Measurements from ENCODE around the gene NELFB. TPM values are rescaled to one million over a fixed set of nuclear protein-coding genes. Genes with fewer than 3 reads are reported as not detected.

NELFB gene
- total and polyA plus RNA-seq, 9 of the 15 experiments (the other 6 are each of a cell fraction or from before 2014, with no cell fraction given), result 0.24 to 84.0 (median 29.7) TPM

DNA sequence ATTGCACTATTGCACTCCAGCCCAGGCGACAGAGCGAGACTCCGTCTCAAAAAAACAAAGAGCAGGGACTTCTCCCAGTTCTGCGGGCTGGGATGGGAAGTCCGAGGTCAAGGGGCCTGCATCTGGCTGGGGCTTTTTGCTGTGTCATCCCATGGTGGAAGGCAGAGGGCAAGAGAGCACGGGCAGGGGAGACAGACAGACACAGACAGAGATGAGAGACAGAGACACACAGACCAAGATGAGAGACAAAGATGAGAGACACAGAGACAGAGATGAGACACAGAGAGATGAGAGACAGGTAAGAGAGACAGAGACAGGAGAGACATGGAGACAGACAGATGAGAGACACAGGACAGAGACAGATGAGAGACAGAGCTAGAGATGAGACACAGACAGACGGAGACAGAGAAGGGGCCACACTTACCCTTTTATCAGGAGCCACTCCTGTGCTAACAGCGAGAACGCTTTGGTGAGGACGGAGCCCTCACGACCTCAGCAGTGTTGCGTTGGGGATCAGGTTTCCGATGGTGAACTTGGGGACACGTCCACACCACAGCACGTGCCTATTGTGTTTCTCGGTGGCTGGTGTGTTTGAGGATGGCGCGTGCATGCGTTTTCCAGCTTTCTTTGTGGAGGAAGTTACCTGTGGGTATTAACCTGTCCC, 13.5 kb downstream of the NELFB start (continued):
- TF ChIP-seq TEAD1 (CRISPR knock-in tag; IDR thresholded peaks at IDR 0.05) (0 out of 4 replicates have a peak, but pooled peaks of 1 of the 2 experiments have one; percentile 36), CTBP1 (IDR thresholded peaks at IDR 0.05; ENCODE audit: borderline replicate concordance) (peak; percentile 70; the same call in 1 of the 2 replicates), FOXA3 (CRISPR knock-in tag; conservative IDR thresholded peaks at IDR 0.05 in 1 of 2, IDR thresholded peaks at IDR 0.05 in 1 of 2) (no peak; a peak in 2 of 4 replicates), ZNF184 (CRISPR knock-in tag; IDR thresholded peaks at IDR 0.05) (no peak), ZEB2 (IDR thresholded peaks at IDR 0.05) (peak; percentile 67; the same call in 1 of the 2 replicates), ZNF699 (CRISPR knock-in tag; IDR thresholded peaks at IDR 0.05; ENCODE audit: insufficient replicate concordance) (no peak), ZNF316 (IDR thresholded peaks at IDR 0.05) (peak; percentile 98), NBN (IDR thresholded peaks at IDR 0.05; ENCODE audit: low read depth) (peak; percentile 88), NCOR1 (IDR thresholded peaks at IDR 0.05) (peak; percentile 85), ZBTB7A (IDR thresholded peaks at IDR 0.05; ENCODE audit: borderline replicate concordance, control insufficient read depth, low read depth, low read length) (peak; percentile 46; the same call in 1 of the 2 replicates), NCOA4 (IDR thresholded peaks at IDR 0.05; ENCODE audit: partially characterized antibody) (peak; percentile 86), C11orf30 (IDR thresholded peaks at IDR 0.05; ENCODE audit: low read depth) (peak; percentile 97), NR2C2 (CRISPR knock-in tag; IDR thresholded peaks at IDR 0.05) (peak; percentile 70; the same call in 1 of the 2 replicates), NR2C2 (tag; IDR thresholded peaks at IDR 0.05) (peak; percentile 70), MAZ (CRISPR knock-in tag; conservative IDR thresholded peaks at IDR 0.05 in 1 of 2, IDR thresholded peaks at IDR 0.05 in 1 of 2) (0 out of 4 replicates have a peak, but pooled peaks have one; percentile 30 to 31), MNT (conservative IDR thresholded peaks at IDR 0.05) (peak; percentile 14 to 66; a peak in 2 of 4 replicates), MAFF (IDR thresholded peaks at IDR 0.05; ENCODE audit: low read length) (peak; percentile 91), ZNF347 (CRISPR knock-in tag; IDR thresholded peaks at IDR 0.05; ENCODE audit: low read depth) (no peak), GMEB1 (CRISPR knock-in tag; IDR thresholded peaks at IDR 0.05) (no peak), HDAC1 (IDR thresholded peaks at IDR 0.05) (peak in 1 of 2 experiments; percentile 93; a peak in 2 of 4 replicates), RBM17 (IDR thresholded peaks at IDR 0.05; ENCODE audit: borderline replicate concordance, low read depth, low read length) (no peak), NFIC (IDR thresholded peaks at IDR 0.05) (peak; percentile 52; the same call in 1 of the 2 replicates), LARP7 (IDR thresholded peaks at IDR 0.05) (peak; percentile 87), POLR2A (conservative IDR thresholded peaks at IDR 0.05) (peak; percentile 62; the same call in 1 of the 2 replicates), SAP30 (IDR thresholded peaks at IDR 0.05; ENCODE audit: borderline replicate concordance, insufficient read depth, low read depth, low read length, poor library complexity, severe bottlenecking) (no peak), SOX6 (IDR thresholded peaks at IDR 0.05) (peak; percentile 62; the same call in 1 of the 2 replicates), SPI1 (IDR thresholded peaks at IDR 0.05; ENCODE audit: borderline replicate concordance, low read depth, low read length) (peak; percentile 28; the same call in 1 of the 2 replicates), NFRKB (IDR thresholded peaks at IDR 0.05; ENCODE audit: low read depth) (peak; percentile 47; the same call in 1 of the 2 replicates)
